SK-N-SH (cell line): Measurements from ENCODE around the gene CPPED1.

Experiments
- CHD2 ChIP-seq: fragments of 150-350 bp; IDR thresholded peaks from 2 replicates; pipeline ENCODE4 v1.6.1; 2018; ENCODE audit warnings: low read length; ENCODE audit not compliant: partially characterized antibody
- CTCF ChIP-seq: fragments of 200-600 bp; sonication (generic); IDR thresholded peaks from 2 replicates; pipeline ENCODE4 v1.6.1; 2017; ENCODE audit warnings: antibody characterized with exemption, mild to moderate bottlenecking, moderate library complexity
- GATA2 ChIP-seq: sonication (generic); formaldehyde crosslinking; IDR thresholded peaks from 2 replicates; pipeline ENCODE4 v1.5.0; 2020; ENCODE audit warnings: mild to moderate bottlenecking, missing genetic modification reagents
- NFIC ChIP-seq: IDR thresholded peaks from 2 replicates; pipeline ENCODE4 v1.4.0; 2012; ENCODE audit warnings: borderline replicate concordance
- REST ChIP-seq: IDR thresholded peaks from 2 replicates; pipeline ENCODE4 v1.6.1; 2012; ENCODE audit warnings: mild to moderate bottlenecking, low read depth, low read length, moderate library complexity
- TAF1 ChIP-seq: IDR thresholded peaks from 2 replicates; pipeline ENCODE4 v1.6.1; 2012; ENCODE audit warnings: low read depth, mild to moderate bottlenecking, low read length, moderate library complexity, borderline replicate concordance
- ZBTB33 ChIP-seq: IDR thresholded peaks from 2 replicates; pipeline ENCODE4 v1.4.0; 2012; ENCODE audit warnings: low read depth, borderline replicate concordance

GRCh38 chr16:12625716-12626115 is 178.0 kb downstream of the CPPED1 start:
- TF ChIP-seq REST, result no peak
- no peak for TF ChIP-seq CTCF
- TF ChIP-seq CHD2, result no peak
- TF ChIP-seq TAF1, result no peak
- no peak for TF ChIP-seq NFIC
- no peak for TF ChIP-seq GATA2 (CRISPR knock-in tag)
- no peak for TF ChIP-seq ZBTB33
